ENCODE data around the gene XRCC3.

DNA sequence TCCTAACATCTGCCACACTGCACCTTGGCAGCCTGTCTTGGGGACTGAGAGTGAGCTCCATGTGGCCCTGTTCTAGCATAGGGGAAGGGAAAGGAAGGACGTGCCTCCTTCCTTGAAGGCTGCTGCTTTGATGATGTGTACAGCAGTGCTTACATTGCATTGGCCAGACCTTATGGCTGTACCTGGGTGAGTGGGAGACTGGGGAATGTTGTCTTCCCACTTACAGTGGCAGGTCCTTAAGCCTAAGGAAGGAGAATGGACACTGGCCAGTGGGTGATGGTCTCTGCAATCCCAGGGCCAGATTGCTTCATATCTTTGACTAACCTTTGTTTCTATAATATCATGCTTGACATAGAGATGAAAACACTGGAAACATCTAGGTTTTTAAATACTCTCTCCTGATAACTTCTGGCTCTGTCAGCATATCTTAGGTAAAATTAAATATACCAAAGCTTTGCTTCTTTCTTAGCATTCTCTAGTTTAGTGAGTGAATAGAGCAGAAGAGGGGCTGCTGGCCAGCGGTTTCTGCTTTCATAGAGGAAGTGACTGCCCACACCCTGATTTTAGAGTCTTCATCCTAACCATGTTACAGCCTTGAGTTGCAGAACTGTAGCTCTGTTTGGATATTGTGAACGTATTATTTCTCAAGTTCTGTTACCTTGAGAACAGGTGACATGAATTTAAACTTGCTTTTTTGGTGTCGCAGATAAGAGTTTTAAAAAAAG is 59.1 kb downstream of the XRCC3 start:
- no peak for TF ChIP-seq POLR2A (IDR thresholded peaks at IDR 0.05)
- TF ChIP-seq, protein P1, sequence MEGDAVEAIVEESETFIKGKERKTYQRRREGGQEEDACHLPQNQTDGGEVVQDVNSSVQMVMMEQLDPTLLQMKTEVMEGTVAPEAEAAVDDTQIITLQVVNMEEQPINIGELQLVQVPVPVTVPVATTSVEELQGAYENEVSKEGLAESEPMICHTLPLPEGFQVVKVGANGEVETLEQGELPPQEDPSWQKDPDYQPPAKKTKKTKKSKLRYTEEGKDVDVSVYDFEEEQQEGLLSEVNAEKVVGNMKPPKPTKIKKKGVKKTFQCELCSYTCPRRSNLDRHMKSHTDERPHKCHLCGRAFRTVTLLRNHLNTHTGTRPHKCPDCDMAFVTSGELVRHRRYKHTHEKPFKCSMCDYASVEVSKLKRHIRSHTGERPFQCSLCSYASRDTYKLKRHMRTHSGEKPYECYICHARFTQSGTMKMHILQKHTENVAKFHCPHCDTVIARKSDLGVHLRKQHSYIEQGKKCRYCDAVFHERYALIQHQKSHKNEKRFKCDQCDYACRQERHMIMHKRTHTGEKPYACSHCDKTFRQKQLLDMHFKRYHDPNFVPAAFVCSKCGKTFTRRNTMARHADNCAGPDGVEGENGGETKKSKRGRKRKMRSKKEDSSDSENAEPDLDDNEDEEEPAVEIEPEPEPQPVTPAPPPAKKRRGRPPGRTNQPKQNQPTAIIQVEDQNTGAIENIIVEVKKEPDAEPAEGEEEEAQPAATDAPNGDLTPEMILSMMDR (IDR thresholded peaks at IDR 0.05) = no peak

Data from vagina (tissue), 2 donors.